Pancreas (tissue), 10 donors: Measurements from ENCODE around the gene FBXL15. TPM values are rescaled to one million over a fixed set of nuclear protein-coding genes. Genes with fewer than 3 reads are reported as not detected.

ENCODE experiments used
- ATAC-seq, 4 donors: fragments of 200-7000 bp; cut with Tn5 transposase; one replicate each; pipeline versions ENCODE4 v1.8.0 to v1.9.1; 2020; ENCODE audit warnings: mild to moderate bottlenecking in 4 of 4, moderate library complexity in 4 of 4
- DNase-seq, 6 donors: peaks; one replicate each; pipeline ENCODE4 v3.0.0-alpha.2; 2020
- FAIRE-seq: peaks from 2 replicates; lab custom pipeline; 2012; peaks lifted over from hg19 to GRCh38; lab: Jason Lieb, UNC
- H3K27ac ChIP-seq, 4 donors: fragments of 200-600 bp; sonication (generic); 1 replicate in 3 of 4; 2 replicates in 1 of 4; pipeline versions ENCODE4 v1.5.0 to v1.8.0; 2020
- H3K27me3 ChIP-seq, 4 donors: fragments of 200-600 bp; one replicate each; pipeline ENCODE4 v1.8.0; 2021
- H3K36me3 ChIP-seq, 3 donors: fragments of 200-600 bp; sonication (generic) in 1 of 3; one replicate each; pipeline versions ENCODE4 v1.5.0 to v1.8.0; 2020 to 2021
- H3K4me1 ChIP-seq, 3 donors: fragments of 200-600 bp; one replicate each; pipeline ENCODE4 v1.8.0; 2021
- H3K4me3 ChIP-seq, 4 donors: fragments of 200-600 bp; sonication (generic) in 2 of 4; one replicate each; pipeline versions ENCODE4 v1.5.0 to v1.8.0; 2020 to 2021
- H3K9me3 ChIP-seq, 4 donors: fragments of 200-600 bp; one replicate each; pipeline ENCODE4 v1.8.0; 2021
- CTCF ChIP-seq, 4 donors: fragments of 200-600 bp; sonication (generic) in 3 of 4; IDR thresholded peaks; one replicate each; pipeline versions ENCODE4 v1.5.0 to v1.8.0; 2021; ENCODE audit warnings: antibody characterized with exemption in 4 of 4
- WGBS, 2 donors: extraction: QIAGEN DNeasy Blood & Tissue Kit; methylation state at CpG; one replicate each; pipeline ENCODE4 v1.1.7; 2013; 5-methylcytosine and 5-hydroxymethylcytosine counted together
- intact Hi-C, 3 donors: fragments of 100-400 bp; cut with DNase I; formaldehyde crosslinking; loops; one replicate each; pipeline versions ENCODE4 v1.11.1 to v1.14.2; 2022
- microRNA-seq, 2 donors: library from miRNA; unstranded; fragments of <30 nt; microRNA quantifications; one replicate each; pipeline versions ENCODE4 to v1.1.0, GENCODE V29; 2019 to 2020
- polyA plus RNA-seq, 2 donors: library from polyadenylated mRNA; stranded (reverse); fragments of 200-250 nt; gene quantifications; one replicate each; pipeline ENCODE4 v1.2.3, GENCODE V29; 2013
- total RNA-seq, 6 donors: library from RNA; stranded (reverse); fragmentation: NEBNext Ultra II Directional in 4 of 6; extraction: Animal tissue kit (Norgen Biotek cat#: 25700) in 4 of 6; gene quantifications; one replicate each; pipeline versions ENCODE4 v1.2.1 to v1.2.4, GENCODE V29; 2021 to 2023
- donor health status: healthy with polysubstance abuse.
- donor health status: DM: no; HTN: no; CAD: no; lungs with moderate emphysema.
- donor health status: DM: no; HTN: no; CAD: no.
- donor health status: control.
- donor health status: control.
- donor health status: Bipolar disorder and iron deficiency.
- donor health status: DM: yes; HTN: yes; CAD: no.
- donor health status: DM: no; HTN: no; CAD: no.
- donor health status: DM: no; HTN: no; CAD: no.
- donor health status: DM: yes; HTN: yes; CAD: no.

Gene FBXL15
- total and polyA plus RNA-seq, 8 donors: 10.0 to 24.2 (median 11.1) TPM

DNA sequence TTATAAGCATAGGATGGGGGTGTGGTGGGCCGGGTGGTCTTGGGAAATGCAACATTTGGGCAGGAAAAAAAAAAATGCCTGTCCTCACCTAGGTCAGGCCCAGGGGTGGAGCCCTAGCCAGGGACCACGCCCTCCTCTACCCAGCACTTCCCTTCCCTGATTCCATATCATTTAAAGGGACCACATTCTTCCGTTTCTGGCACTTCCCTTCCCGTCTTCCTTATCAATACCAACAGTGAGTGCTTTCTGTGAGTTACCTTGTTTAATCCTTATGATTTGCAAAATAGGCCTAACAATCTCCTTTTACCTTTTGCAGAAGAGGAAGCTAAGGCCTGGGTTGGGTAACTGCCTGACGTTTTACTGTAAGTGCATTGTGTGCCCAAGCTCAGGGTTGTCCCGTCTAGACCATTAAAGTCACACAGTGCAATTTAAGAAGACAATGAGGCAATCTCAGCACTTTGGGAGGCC lies 47.4 kb downstream of the FBXL15 start:
- ATAC-seq: peak; percentile 49 to 66 (median 56)
- no peaks in the 10 kb centered on the region for H3K9me3 ChIP-seq
- no peaks in the 10 kb centered on the region for H3K36me3 ChIP-seq
- H3K4me3 ChIP-seq: no peak overlapping the region
- TF ChIP-seq CTCF (IDR thresholded peaks at IDR 0.05): no peak
- no peak overlapping the region for H3K27ac ChIP-seq
- H3K4me1 ChIP-seq: no peaks in the 10 kb centered on the region
- DNase-seq: peak in 3 of 6 donors; percentile 34 to 54 (median 44)
- intact Hi-C loops: no loop called here
- 22 to 43% methylated on average over 6 of the region's 6 CpGs for WGBS, 2 donors
- no peak for FAIRE-seq
- H3K27me3 ChIP-seq: no peaks in the 10 kb centered on the region

DNA sequence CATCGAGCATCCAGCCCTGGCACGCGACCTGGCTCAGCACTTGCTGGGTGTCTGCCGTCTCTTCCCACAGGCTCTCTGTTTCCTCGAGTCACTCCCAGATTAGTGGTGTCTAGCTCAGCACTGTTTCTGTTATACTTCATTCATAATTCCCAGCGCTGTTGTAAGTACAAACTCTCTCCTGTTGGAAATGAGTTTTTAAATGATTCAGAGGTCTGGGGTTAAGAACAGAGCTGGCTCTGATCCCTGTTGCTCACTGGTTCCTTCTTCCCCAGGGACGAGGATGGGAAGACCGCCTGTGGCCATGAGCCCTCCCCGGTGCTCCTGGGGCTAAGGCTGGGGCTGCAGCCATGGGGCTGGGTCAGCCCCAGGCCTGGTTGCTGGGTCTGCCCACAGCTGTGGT lies 48.0 kb downstream of the FBXL15 start:
- ATAC-seq: peak in 3 of 4 donors; percentile 13 to 31 (median 29)
- H3K36me3 ChIP-seq: no peaks in the 10 kb centered on the region
- intact Hi-C loops: no loop called here
- no peak for FAIRE-seq
- no peaks in the 10 kb centered on the region for H3K27me3 ChIP-seq
- H3K27ac ChIP-seq: no peak overlapping the region
- no peak for TF ChIP-seq CTCF (IDR thresholded peaks at IDR 0.05)
- H3K4me3 ChIP-seq: no peak overlapping the region
- H3K9me3 ChIP-seq: no peaks in the 10 kb centered on the region
- DNase-seq: no peak
- H3K4me1 ChIP-seq: no peaks in the 10 kb centered on the region
- 81 to 86% methylated on average over 9 of the region's 9 CpGs for WGBS, 2 donors

DNA sequence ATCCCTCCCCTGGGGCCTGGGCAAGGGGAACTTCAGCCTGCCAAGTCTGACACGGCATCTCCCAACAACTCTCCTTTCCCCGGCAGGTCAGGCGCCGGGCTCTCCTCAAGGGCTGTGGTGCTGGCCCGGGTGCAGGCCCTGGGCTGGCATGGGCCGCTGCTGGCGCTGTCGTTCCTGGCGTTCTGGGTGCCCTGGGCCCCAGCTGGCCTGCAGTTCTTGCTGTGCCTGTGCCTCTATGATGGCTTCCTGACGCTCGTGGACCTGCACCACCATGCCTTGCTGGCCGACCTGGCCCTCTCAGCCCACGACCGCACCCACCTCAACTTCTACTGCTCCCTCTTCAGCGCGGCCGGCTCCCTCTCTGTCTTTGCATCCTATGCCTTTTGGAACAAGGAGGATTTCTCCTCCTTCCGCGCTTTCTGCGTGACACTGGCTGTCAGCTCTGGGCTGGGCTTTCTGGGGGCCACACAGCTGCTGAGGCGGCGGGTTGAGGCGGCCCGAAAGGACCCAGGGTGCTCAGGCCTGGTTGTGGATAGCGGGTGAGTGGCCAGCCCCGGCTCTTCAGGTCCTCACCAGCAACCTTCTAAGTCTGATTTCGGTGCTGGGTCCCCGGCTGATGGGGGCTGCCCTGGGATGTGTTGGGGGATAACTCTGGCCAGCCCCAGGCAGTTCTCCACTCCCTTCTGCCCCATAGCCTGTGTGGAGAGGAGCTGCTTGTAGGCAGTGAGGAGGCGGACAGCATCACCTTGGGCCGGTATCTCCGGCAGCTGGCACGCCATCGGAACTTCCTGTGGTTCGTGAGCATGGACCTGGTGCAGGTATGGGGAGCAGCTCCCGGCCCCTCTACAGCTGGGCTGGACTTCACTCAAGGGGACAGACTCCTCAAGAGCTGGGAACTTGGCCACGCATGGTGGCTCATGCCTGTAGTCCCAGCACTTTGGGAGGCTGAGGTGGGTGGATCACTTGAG lies 50.2 kb downstream of the FBXL15 start:
- intact Hi-C loops: no loop called here
- Histone ChIP-seq H3K4me1 (no peaks in the 10 kb centered on the region), H3K27ac (no peak overlapping the region), H3K36me3 (no peaks in the 10 kb centered on the region), H3K27me3 (no peaks in the 10 kb centered on the region), H3K9me3 (no peaks in the 10 kb centered on the region), H3K4me3 (no peak overlapping the region)
- 89 to 93% methylated on average over 35 to 36 of the region's 36 CpGs for WGBS, 2 donors
- no peak for ATAC-seq
- DNase-seq: no peak
- no peak for TF ChIP-seq CTCF (IDR thresholded peaks at IDR 0.05)
- no peak for FAIRE-seq

Small RNAs within 50 kb of the gene (microRNA-seq; reads per million reads assigned to microRNA genes)
- 2,627 to 4,459 reads per million in 2 donors for gene MIR146B

Other genes starting within 250 kb of the FBXL15 start
- gene ELOVL3, start 194.5 kb upstream of the FBXL15 start, total RNA-seq: not detected
- under 1 TPM in 1 of 2 donors, not detected in 1; 0.16 TPM for gene ELOVL3, start 194.5 kb upstream of the FBXL15 start, polyA plus RNA-seq
- gene PITX3, start 179.3 kb upstream of the FBXL15 start, total RNA-seq: not detected
- gene PITX3, start 179.3 kb upstream of the FBXL15 start, polyA plus RNA-seq: not detected
- 10 to 100 TPM; 14.9 to 27.6 (median 18.5) TPM for gene GBF1, start 175.3 kb upstream of the FBXL15 start, total RNA-seq
- 10 to 100 TPM; 17.7 to 18.8 TPM for gene GBF1, start 175.3 kb upstream of the FBXL15 start, polyA plus RNA-seq
- 10 to 100 TPM; 17.0 to 44.3 (median 22.0) TPM for gene NFKB2, start 25.1 kb upstream of the FBXL15 start, total RNA-seq
- gene NFKB2, start 25.1 kb upstream of the FBXL15 start, polyA plus RNA-seq: 10 to 100 TPM; 44.7 to 58.0 TPM
- 1 to 10 TPM; 2.1 to 5.8 (median 4.0) TPM for gene PSD, start 2.1 kb upstream of the FBXL15 start, total RNA-seq
- gene PSD, start 2.1 kb upstream of the FBXL15 start, polyA plus RNA-seq: 10 to 100 TPM; 13.5 to 30.9 TPM
- gene CUEDC2, start 11.7 kb downstream of the FBXL15 start, total RNA-seq: 10 to 100 TPM; 18.9 to 25.3 (median 20.6) TPM
- gene CUEDC2, start 11.7 kb downstream of the FBXL15 start, polyA plus RNA-seq: 10 to 100 TPM; 27.1 to 51.5 TPM
- gene C10orf95, start 30.7 kb downstream of the FBXL15 start, total RNA-seq: 1 to 10 TPM in 2 of 6 donors, under 1 TPM in 4; 0.37 to 1.1 (median 0.44) TPM
- gene C10orf95, start 30.7 kb downstream of the FBXL15 start, polyA plus RNA-seq: 1 to 10 TPM in 1 of 2 donors, under 1 TPM in 1; 0.46 to 1.2 TPM
- gene ACTR1A, start 81.9 kb downstream of the FBXL15 start, total RNA-seq: 10 to 100 TPM; 22.4 to 40.9 (median 27.4) TPM
- gene ACTR1A, start 81.9 kb downstream of the FBXL15 start, polyA plus RNA-seq: 10 to 100 TPM; 33.6 to 38.1 TPM
- gene SUFU, start 83.1 kb downstream of the FBXL15 start, total RNA-seq: 1 to 10 TPM; 1.9 to 7.8 (median 3.6) TPM
- 1 to 10 TPM; 2.6 to 2.7 TPM for gene SUFU, start 83.1 kb downstream of the FBXL15 start, polyA plus RNA-seq
- 100 to 1,000 TPM in 1 of 6 donors, 10 to 100 TPM in 5; 65.2 to 106 (median 76.7) TPM for gene TRIM8, start 223.6 kb downstream of the FBXL15 start, total RNA-seq
- 10 to 100 TPM; 42.2 to 53.2 TPM for gene TRIM8, start 223.6 kb downstream of the FBXL15 start, polyA plus RNA-seq